NCI-H82 treated with DMSO at 0.1 percent for 48 hours (cell line): ENCODE data around the gene TBC1D10A.

Source experiments
- DNase-seq: peaks from one replicate; lab custom pipeline; 2025; ENCODE audit not compliant: unreplicated experiment; lab: John Stamatoyannopoulos, UW

Gene TBC1D10A

DNA sequence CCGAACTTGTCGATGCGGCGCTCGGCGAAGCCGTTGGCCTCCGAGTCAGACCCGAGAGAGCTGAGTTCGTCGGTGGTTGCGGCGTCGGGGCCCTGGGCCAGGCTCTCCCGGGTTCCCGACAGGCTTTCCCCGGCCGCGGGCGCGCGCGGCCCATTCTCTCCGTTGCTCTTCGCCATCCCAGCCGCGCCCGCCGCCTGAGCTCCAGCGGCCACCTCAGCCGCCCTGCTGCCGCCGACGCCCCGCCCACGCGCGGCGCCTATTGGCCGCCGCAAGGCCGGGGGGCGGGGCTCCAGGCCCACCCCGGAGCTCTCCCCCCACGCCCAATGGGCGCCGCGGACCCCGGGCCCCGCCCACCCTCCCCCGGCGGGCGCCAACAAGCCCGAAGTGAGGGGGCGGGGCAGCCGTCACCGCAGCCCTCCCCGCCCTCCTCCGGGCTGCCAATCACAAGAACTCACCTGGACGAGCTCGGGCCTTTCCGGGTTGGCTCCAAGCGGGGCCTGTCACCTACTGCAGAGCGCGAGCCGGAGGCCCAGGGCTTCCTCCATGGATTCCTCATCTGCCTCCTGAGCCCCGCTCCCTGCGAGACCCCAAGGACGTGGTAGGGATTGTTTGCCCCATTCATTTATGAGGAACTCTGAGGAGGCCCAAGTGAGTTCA is at the start of gene TBC1D10A:
TBC1D10A (minus strand) TSS at position 236 of the 657 bp plus-strand sequence; CDS start at position 176, 60 bp downstream.
- DNase-seq: peak; percentile 77

DNA sequence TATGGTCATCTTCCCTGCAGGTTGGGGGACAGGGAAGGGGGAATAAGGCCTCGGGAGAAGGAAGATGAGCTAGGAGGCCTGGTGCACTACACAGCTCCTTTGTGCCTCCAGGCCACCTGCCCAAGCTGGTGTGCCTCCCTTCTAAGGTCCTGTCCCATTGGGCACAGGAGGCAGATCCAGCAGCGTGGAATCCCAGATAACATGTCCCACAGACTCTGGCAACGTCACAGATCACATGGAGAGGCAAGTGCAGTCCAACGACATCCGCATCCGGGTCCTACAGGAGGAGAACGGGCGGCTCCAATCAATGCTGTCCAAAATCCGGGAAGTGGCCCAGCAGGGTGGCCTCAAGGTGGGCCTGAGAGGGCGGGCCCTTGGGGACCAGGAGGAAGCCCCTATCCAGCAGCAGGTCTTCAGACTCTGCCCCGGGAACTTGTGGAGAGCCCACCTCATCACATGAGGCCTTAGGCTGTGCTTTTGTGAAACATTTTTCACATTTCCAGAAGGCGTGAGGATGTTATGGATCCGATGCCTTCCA is 48.6 kb upstream of the TBC1D10A start:
- DNase-seq: no peak

GRCh38 chr22:30373331-30374325 is 46.9 kb upstream of the TBC1D10A start:
- DNase-seq: no peak

DNA sequence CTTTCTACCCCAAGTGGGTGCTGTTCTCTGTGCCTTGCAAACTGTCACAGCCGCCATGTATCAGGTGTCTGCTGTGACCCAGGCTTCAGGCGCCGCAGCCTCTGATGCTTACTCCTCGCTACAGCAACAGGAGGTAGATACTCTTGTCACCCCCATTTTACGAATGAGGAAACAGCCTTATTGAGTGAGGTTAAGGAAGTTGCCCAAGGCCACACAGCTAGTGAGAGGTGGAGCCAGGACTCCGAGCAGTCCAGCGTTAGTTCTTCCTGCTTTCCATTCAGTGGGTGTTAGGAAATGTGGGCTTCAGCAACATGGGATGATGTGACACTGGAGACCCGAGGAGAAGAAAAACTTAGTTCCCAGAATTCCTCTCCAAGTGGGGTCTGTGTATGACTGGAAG is 46.2 kb upstream of the TBC1D10A start:
- DNase-seq: no peak

- DNase-seq: no peak
Measured at GRCh38 chr22:30371981-30372380, 45.2 kb upstream of the TBC1D10A start.

DNA sequence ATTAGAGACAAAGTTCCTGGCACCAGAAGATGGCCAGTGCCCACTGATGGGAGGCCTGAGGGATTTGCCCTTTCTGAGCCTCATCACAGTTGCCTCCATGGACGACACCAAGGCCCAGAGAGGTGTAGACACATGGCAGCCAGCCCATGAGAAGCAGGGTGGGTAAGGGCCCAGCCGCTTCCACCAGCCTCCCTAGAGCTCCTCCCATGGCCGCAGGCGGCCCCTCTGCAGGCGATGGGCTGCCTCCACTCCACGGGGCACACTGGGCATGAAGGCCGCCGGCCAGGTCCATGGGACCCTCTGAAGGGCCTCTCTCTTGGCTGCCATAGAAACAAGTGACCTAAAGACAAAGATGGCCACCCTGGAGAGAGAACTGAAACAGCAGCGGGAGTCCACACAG is 44.6 kb upstream of the TBC1D10A start:
- no peak for DNase-seq

DNA sequence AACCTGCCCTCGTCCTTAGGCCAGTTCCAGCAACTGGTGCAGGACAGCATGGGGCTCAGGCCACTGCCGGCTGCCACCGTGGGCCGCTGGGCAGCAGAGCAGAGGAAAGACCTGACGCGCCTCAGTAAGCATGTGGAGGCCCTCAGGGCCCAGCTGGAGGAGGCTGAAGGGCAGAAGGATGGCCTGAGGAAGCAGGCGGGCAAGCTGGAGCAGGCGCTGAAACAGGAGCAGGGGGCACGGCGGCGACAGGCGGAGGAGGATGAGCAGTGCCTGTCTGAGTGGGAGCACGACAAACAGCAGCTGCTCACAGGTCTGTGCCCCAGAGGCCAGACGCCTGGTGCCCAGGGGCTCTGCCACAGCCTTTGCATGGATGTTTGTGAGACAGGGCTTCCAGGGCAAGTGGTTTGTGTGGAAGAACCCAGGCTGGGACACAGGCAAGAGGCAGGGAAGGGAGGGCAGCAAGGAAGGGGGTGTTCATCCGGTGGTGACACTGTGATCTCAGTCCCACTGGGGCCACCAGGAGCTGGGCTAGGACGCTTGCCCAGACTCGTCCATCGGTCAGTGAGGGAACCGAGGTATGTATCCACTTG is 44.0 kb upstream of the TBC1D10A start:
- DNase-seq: no peak

DNA sequence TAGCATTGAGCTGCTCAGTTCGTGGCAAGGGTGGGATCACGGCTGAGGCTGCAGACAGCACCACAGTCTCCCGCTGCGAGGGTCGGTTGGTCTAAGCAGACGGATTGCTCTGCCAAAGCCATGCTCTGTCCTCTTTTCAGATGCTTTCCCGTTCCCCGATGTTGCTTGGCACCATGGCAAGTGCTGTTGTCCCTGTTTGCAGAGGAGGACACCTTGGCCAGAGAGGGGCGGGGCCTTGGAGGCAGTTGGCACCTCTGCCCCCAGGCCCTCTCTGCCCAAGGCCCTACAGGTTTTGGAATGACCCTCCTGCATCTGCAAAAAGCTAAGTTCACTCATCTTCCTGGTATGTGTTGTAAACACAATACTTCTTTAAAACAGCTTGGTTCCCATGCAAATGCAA is 41.7 kb upstream of the TBC1D10A start:
- DNase-seq: no peak

- no peak for DNase-seq
Measured at GRCh38 chr22:30365891-30366290, 39.1 kb upstream of the TBC1D10A start.

DNA sequence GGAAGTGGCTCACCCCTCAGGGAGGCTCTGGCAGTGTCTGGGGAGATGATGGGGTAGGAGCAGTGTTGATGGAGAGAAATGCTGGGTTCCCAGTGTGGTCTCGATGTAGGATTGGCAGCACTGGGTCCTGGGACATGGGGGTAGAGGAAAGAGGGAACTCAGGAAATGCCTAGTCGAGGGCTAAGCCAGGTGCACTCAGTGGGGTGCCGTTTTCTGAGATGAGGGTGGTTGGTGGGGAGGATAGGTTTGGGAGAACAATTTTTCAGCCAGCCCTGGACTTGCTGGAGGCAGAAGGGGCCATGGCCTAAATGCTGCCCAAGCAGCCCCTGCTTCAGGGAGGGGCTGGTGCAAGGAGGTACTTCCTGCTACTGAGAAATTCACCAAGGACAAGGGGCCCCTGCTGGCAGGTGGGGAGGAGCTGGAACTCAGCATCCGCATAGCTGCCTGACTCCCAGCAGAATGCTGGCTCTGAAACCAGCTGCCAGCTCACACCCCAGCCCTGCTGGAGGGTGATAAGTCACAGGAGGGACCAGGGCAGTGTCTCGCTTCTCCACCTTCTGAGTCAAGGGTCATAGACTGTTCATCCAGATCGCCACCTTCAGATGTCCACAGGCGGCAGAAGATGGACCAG is 36.0 kb upstream of the TBC1D10A start:
- DNase-seq: no peak

- no peak for DNase-seq
Measured at GRCh38 chr22:30361916-30362650, 35.3 kb upstream of the TBC1D10A start.

DNA sequence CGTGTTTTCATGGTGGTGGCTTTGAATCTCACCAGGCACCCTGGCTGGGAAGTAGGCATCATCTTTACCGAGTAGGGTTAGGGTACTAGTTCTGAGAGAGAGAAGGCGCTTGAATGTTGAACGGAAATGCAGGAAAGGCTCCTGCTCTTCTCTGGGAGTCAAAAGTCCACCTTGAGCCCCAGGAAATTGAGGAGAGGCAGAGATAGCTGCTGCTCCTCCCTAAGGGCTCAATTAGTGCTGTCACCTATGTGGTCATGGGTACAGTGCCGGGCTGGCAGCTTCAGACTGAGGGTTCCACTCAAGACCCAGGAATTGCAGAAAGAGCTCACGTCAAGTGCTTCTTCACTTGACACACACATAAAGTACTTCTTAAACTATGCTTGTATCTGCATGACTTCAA is 31.8 kb upstream of the TBC1D10A start:
- no peak for DNase-seq

DNA sequence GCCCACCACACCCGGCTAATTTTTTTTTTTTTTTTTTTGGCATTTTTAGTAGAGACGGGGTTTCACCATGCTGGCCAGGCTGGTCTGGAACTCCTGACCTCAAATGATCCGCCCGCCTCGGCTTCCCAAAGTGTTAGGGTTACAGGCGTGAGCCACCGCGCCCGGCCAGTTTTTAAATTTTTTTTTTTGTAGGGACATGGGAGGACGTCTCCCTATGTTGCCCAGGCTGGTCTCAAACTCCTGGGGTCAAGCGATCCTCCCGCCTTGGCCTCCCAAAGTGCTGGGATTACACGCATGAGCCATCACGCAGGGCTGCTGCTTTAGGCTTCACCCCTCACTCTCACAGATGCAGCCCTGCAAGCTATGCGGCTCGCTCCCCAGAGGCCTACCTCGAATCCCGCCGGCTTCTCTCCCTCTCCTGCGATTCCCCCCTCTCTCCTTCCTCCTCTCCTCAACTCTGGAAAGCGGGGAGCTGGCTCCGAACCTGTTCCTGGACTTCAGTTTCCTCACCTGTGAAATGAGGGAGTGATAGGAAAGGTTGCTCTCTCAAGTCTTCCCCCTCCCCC is 31.0 kb upstream of the TBC1D10A start:
- no peak for DNase-seq

GRCh38 chr22:30357236-30357570 is 30.5 kb upstream of the TBC1D10A start:
- DNase-seq: no peak

DNA sequence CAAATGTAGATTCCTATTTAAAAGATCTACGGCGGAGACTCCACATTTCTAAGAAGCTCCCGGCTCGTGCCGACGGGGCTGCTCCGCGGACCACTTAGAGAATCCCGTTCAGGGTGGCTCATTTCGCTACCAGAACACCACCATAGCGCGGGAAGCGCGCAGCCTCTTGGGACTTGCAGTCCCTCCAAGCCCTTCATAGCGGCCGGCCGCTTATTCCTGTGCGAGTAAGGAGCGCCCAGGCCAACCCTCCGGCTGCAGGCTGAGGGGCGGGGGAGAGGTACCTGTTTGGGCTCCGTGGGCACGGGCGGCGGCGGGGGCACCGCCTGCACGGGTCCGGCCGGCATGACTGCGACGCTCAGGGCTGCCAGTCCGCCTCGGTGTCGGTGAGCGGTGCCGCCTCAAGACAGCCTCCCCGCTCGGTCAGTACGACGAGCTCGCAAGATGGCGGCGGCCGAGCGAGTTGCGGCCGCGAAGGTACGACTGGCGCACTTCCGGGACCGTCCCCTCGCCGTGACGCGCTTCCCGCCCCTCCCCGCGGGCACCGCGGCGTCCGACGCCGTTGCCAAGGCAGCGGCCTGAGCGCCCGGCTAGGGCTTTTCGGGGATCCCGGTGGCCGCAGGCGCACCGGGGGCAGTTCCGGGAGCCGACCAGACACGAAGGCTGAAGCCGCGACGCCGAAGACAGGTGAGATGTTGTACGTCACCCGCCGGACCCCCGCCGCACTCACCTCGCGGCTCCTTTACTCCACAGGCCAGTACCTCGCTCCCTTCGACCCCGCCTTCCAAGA is 29.9 kb upstream of the TBC1D10A start, which contains the start of the genes CCDC157 and SF3A1:
CCDC157 (plus strand) TSS at position 559 of the 787 bp plus-strand sequence. CDS start 8,994 bp downstream, outside the sequence.
SF3A1 (minus strand) TSS at position 446 of the 787 bp plus-strand sequence; CDS start at position 344, 102 bp downstream.
- peak; percentile 32 for DNase-seq

- no peak for DNase-seq
Measured at GRCh38 chr22:30354644-30355043, 27.9 kb upstream of the TBC1D10A start.

DNA sequence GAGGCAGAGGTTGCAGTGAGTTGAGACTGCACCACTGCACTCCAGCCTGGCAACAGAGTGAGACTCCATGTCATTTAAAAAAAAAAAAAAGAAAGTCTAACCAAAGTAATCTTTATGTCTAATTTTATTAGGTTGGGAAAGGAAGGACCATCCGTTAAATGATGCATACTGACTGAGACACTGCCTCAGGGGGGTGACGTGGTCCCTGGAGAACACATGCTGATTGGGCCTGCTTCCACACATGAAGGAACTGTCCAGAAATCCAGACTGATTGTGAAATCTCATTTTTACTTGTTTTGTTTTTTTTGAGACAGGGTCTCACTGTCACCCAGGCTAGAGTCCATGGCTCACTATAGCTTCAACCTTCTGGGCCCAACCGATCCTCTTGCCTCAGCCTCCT is 24.5 kb upstream of the TBC1D10A start:
- DNase-seq: no peak

GRCh38 chr22:30348809-30349208 is 22.1 kb upstream of the TBC1D10A start:
- no peak for DNase-seq

DNA sequence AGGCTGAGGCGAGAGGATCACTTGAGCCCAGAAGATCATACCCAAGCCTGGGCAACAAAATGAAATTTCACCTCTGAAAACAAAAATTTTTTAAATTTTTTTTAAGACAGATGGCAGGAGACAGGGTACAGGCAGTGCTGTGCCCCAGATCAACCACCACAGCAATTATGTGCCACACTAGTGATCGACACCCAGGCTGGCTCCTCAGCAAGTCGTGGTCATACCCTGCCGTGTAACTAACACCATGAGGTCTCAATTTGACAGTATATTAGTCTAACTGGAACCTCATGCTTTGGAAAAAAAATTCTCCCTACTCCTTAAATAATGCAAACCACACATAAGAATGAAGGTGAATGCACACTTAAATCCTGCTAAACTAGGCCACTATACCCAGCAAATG is 21.7 kb upstream of the TBC1D10A start:
- no peak for DNase-seq
